ENCODE measurements around the gene ARID1B.

- TF ChIP-seq CTCF (IDR thresholded peaks at IDR 0.05 in 2 of 3, conservative IDR thresholded peaks at IDR 0.05 in 1 of 3; ENCODE audit: borderline replicate concordance in 1 of 3, insufficient read depth in 1 of 3, low read depth in 2 of 3, low read length in 2 of 3) (peak; percentile 84 to 94 (median 93)), YY1 (IDR thresholded peaks at IDR 0.05; ENCODE audit: extremely low read depth, insufficient replicate concordance, low read depth, low read length) (no peak), POLR2A (IDR thresholded peaks at IDR 0.05; ENCODE audit: borderline replicate concordance, extremely low read depth, insufficient read depth, insufficient read length) (no peak), EZH2 (IDR thresholded peaks at IDR 0.05) (no peak), POLR2AphosphoS5 (IDR thresholded peaks at IDR 0.05; ENCODE audit: low read depth, low read length) (no peak), ZNF274 (IDR thresholded peaks at IDR 0.05; ENCODE audit: low read depth, low read length) (no peak), EZH2phosphoT487 (IDR thresholded peaks at IDR 0.05; ENCODE audit: borderline replicate concordance) (no peak)
- TF ChIP-seq, protein P1, sequence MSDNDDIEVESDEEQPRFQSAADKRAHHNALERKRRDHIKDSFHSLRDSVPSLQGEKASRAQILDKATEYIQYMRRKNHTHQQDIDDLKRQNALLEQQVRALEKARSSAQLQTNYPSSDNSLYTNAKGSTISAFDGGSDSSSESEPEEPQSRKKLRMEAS (IDR thresholded peaks at IDR 0.05): no peak
- TF ChIP-seq, protein P2, sequence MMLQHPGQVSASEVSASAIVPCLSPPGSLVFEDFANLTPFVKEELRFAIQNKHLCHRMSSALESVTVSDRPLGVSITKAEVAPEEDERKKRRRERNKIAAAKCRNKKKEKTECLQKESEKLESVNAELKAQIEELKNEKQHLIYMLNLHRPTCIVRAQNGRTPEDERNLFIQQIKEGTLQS (IDR thresholded peaks at IDR 0.05): no peak
Observed at GRCh38 chr6:157184202-157185015, 407.2 kb downstream of the ARID1B start.
